Calu3 (cell line): ENCODE results near the gene OGN. TPM values are rescaled to one million over a fixed set of nuclear protein-coding genes. Genes with fewer than 3 reads are reported as not detected.

ENCODE experiments used
- BruUV-seq: library from RNA; stranded (reverse); fragments of 400-500 nt; replicated peaks from 2 replicates; lab custom pipeline; 2021; lab: Mats Ljungman, UMichigan
- CTCF ChIA-PET: fragments of 300-600 bp; sonication (Branson Sonifier 250); formaldehyde crosslinking; loops from one replicate; lab custom pipeline; 2022; ENCODE audit warnings: antibody characterized with exemption; lab: Charles Lee
- DNase-seq: peaks from one replicate; pipeline ENCODE4 v3.0.0; 2022
- H3K27ac Mint-ChIP-seq: one replicate; pipeline ENCODE4 v1.8.0; 2022; ENCODE audit warnings: mixed read lengths; ENCODE audit not compliant: unreplicated experiment
- H3K27me3 Mint-ChIP-seq: one replicate; pipeline ENCODE4 v1.8.0; 2022; ENCODE audit warnings: mixed read lengths; ENCODE audit not compliant: unreplicated experiment
- H3K36me3 Mint-ChIP-seq: one replicate; pipeline ENCODE4 v1.8.0; 2022; ENCODE audit warnings: mild to moderate bottlenecking, moderate library complexity, mixed read lengths; ENCODE audit not compliant: insufficient read depth, unreplicated experiment
- H3K4me1 Mint-ChIP-seq: one replicate; pipeline ENCODE4 v1.8.0; 2022; ENCODE audit warnings: mild to moderate bottlenecking, low read depth, mixed read lengths; ENCODE audit not compliant: unreplicated experiment
- H3K4me3 Mint-ChIP-seq: one replicate; pipeline ENCODE4 v1.8.0; 2022; ENCODE audit warnings: mild to moderate bottlenecking, low read depth, moderate library complexity, mixed read lengths; ENCODE audit not compliant: unreplicated experiment
- H3K9me3 Mint-ChIP-seq: one replicate; pipeline ENCODE4 v1.8.0; 2022; ENCODE audit warnings: low read depth, mixed read lengths; ENCODE audit not compliant: unreplicated experiment
- CTCF ChIP-seq: fragments of 200-600 bp; IDR thresholded peaks from one replicate; pipeline ENCODE4 v1.8.0; 2022; ENCODE audit warnings: antibody characterized with exemption; ENCODE audit not compliant: unreplicated experiment
- intact Hi-C: fragments of 100-400 bp; cut with micrococcal nuclease; formaldehyde crosslinking; loops from one replicate; pipeline ENCODE4 v1.10.0; 2022; ENCODE audit not compliant: unreplicated experiment
- total RNA-seq: library from RNA; stranded (reverse); gene quantifications from 2 replicates; pipeline ENCODE4 v1.2.3, GENCODE V29; 2022

Gene OGN
- total RNA-seq, 1 experiment from 2014 or later = not detected

- no peak overlapping the region for H3K4me3 Mint-ChIP-seq
- no peaks in the 10 kb centered on the region for H3K9me3 Mint-ChIP-seq
- H3K4me1 Mint-ChIP-seq = no peaks in the 10 kb centered on the region
- no peak overlapping the region for H3K27ac Mint-ChIP-seq
- no peaks in the 10 kb centered on the region for H3K27me3 Mint-ChIP-seq
- BruUV-seq = no TSS peak
- CTCF ChIA-PET = no interaction called here
- intact Hi-C loops = no loop called here
- DNase-seq = no peak
- no peak for TF ChIP-seq CTCF
- H3K36me3 Mint-ChIP-seq = no peaks in the 10 kb centered on the region
Measured at GRCh38 chr9:92385001-92385400, 19.4 kb downstream of the OGN start.

- no peak for TF ChIP-seq CTCF
- Mint-ChIP-seq H3K36me3 (no peaks in the 10 kb centered on the region), H3K27ac (no peak overlapping the region), H3K4me3 (no peak overlapping the region), H3K27me3 (no peaks in the 10 kb centered on the region), H3K9me3 (no peaks in the 10 kb centered on the region), H3K4me1 (no peaks in the 10 kb centered on the region)
- intact Hi-C loops = no loop called here
- no TSS peak for BruUV-seq
- CTCF ChIA-PET = no interaction called here
- no peak for DNase-seq
Measured at GRCh38 chr9:92384375-92384774, 20.0 kb downstream of the OGN start.

GRCh38 chr9:92381775-92382174 is 22.6 kb downstream of the OGN start:
- no TSS peak for BruUV-seq
- Mint-ChIP-seq H3K27me3 (no peaks in the 10 kb centered on the region), H3K4me1 (no peaks in the 10 kb centered on the region), H3K27ac (no peak overlapping the region), H3K4me3 (no peak overlapping the region), H3K9me3 (no peaks in the 10 kb centered on the region), H3K36me3 (no peaks in the 10 kb centered on the region)
- intact Hi-C loops = no loop called here
- TF ChIP-seq CTCF = no peak
- DNase-seq = no peak
- CTCF ChIA-PET = no interaction called here

GRCh38 chr9:92380603-92381002 is 23.8 kb downstream of the OGN start:
- H3K9me3 Mint-ChIP-seq = no peaks in the 10 kb centered on the region
- no peak overlapping the region for H3K27ac Mint-ChIP-seq

More at GRCh38 chr9:92380603-92381002, 23.8 kb downstream of the OGN start:
- BruUV-seq = no TSS peak
- DNase-seq = no peak
- intact Hi-C loops = no loop called here
- no peak overlapping the region for H3K4me3 Mint-ChIP-seq
- H3K36me3 Mint-ChIP-seq = no peaks in the 10 kb centered on the region
- TF ChIP-seq CTCF = no peak
- CTCF ChIA-PET = no interaction called here
- H3K27me3 Mint-ChIP-seq = no peaks in the 10 kb centered on the region
- H3K4me1 Mint-ChIP-seq = no peaks in the 10 kb centered on the region
